ENCODE measurements around the gene ZNF132.

ZNF132 gene

DNA sequence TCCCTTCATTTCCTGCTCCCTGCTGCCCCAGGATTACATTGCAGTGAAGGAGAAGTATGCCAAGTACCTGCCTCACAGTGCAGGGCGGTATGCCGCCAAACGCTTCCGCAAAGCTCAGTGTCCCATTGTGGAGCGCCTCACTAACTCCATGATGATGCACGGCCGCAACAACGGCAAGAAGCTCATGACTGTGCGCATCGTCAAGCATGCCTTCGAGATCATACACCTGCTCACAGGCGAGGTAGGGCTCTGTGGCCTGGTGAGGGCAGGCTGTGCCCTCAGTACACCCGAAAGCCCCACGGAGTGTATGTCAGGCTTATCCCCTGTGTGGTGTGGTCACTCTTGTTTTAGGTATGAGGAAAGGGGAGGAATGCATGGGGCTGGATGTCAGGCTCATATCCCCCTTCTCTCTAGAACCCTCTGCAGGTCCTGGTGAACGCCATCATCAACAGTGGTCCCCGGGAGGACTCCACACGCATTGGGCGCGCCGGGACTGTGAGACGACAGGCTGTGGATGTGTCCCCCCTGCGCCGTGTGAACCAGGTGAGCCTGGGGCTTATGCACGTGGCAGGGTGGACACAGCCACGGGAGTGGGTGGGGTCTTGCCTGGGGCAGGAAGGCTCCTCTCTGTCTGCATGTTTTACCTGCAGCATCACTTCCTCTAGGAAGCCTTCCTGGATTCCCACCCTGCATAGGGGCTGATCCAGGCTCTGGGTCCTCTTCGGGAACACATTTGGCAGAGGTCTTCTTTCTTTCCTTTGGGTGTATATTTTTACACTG, 46.8 kb downstream of the ZNF132 start:
- TF ChIP-seq TAF1 (IDR thresholded peaks at IDR 0.05; ENCODE audit: borderline replicate concordance, insufficient read depth, low read length) = no peak
- no peak for TF ChIP-seq SIN3A (IDR thresholded peaks at IDR 0.05; ENCODE audit: borderline replicate concordance, insufficient read depth, low read length)
- no peak for TF ChIP-seq FOXP2 (optimal IDR thresholded peaks at IDR 0.05; ENCODE audit: borderline replicate concordance, extremely low read depth, extremely low read length, insufficient read depth)
- TF ChIP-seq, protein P1, sequence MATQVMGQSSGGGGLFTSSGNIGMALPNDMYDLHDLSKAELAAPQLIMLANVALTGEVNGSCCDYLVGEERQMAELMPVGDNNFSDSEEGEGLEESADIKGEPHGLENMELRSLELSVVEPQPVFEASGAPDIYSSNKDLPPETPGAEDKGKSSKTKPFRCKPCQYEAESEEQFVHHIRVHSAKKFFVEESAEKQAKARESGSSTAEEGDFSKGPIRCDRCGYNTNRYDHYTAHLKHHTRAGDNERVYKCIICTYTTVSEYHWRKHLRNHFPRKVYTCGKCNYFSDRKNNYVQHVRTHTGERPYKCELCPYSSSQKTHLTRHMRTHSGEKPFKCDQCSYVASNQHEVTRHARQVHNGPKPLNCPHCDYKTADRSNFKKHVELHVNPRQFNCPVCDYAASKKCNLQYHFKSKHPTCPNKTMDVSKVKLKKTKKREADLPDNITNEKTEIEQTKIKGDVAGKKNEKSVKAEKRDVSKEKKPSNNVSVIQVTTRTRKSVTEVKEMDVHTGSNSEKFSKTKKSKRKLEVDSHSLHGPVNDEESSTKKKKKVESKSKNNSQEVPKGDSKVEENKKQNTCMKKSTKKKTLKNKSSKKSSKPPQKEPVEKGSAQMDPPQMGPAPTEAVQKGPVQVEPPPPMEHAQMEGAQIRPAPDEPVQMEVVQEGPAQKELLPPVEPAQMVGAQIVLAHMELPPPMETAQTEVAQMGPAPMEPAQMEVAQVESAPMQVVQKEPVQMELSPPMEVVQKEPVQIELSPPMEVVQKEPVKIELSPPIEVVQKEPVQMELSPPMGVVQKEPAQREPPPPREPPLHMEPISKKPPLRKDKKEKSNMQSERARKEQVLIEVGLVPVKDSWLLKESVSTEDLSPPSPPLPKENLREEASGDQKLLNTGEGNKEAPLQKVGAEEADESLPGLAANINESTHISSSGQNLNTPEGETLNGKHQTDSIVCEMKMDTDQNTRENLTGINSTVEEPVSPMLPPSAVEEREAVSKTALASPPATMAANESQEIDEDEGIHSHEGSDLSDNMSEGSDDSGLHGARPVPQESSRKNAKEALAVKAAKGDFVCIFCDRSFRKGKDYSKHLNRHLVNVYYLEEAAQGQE (IDR thresholded peaks at IDR 0.05; ENCODE audit: insufficient read depth in 1 of 2, low read depth in 2 of 2, low read length in 2 of 2) = no peak
- TF ChIP-seq POLR2AphosphoS5 (IDR thresholded peaks at IDR 0.05; ENCODE audit: low read depth, low read length) = no peak; the same call in 1 of the 2 replicates

DNA sequence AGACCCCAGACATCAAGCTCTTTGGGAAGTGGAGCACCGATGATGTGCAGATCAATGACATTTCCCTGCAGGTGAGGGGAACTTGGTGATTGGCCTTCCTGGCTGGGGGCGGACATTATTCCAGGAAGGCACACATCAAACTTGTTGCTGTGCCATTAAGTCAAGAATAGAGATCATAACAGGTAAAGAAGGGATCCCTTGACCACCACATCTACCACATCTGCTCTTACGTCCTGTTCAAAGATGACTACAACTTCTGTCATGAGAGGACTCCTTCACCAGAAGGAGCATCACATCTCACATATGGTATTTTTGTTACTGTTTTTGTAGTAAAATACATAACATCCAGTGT, 51.8 kb downstream of the ZNF132 start:
- TF ChIP-seq, protein P1 (IDR thresholded peaks at IDR 0.05; ENCODE audit: insufficient read depth in 1 of 2, low read depth in 2 of 2, low read length in 2 of 2) = no peak
- TF ChIP-seq FOXP2 (optimal IDR thresholded peaks at IDR 0.05; ENCODE audit: borderline replicate concordance, extremely low read depth, extremely low read length, insufficient read depth) (no peak), SIN3A (IDR thresholded peaks at IDR 0.05; ENCODE audit: borderline replicate concordance, insufficient read depth, low read length) (no peak), POLR2AphosphoS5 (IDR thresholded peaks at IDR 0.05; ENCODE audit: low read depth, low read length) (no peak), TAF1 (IDR thresholded peaks at IDR 0.05; ENCODE audit: borderline replicate concordance, insufficient read depth, low read length) (no peak; the same call in 1 of the 2 replicates)

DNA sequence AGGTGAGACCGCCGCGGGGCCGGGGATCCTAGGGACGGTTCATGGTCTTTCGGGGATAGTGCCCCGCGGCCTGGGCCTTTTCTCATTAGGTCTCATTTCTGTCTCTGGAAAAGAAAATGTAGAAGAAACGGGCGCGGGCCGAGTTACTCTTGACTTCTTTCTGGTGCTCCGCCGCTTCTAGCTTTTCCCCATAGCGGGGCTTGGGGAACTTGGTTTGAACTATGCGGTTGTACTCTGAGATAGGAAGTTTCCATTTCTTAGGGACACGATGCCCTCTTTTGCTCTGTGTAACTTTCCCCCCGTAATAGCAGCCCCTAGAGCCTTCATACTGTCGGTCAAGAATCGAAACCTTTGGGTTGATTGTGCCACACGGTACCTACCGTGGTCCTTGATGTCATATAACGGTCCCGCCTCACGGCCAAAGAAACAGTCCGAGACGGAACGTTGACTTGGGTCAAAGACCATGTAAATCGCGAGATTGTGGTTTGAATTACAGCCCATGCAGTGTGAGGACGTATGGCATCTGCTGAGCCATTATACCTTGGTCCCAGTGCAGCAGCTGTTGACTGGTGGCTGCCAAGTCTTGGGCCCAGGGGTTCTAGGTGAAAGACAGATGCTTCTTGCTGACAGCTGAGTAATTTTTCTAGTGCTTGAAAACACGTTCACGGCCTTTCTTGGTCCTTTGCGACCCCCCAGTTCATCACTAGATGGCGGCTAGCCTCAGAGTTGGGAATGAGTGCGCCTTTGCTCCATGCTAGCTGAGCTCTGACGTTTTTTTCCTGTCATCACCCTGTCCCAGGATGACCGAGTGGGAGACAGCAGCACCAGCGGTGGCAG, 52.4 kb downstream of the ZNF132 start:
- no peak for TF ChIP-seq SIN3A (IDR thresholded peaks at IDR 0.05; ENCODE audit: borderline replicate concordance, insufficient read depth, low read length)
- TF ChIP-seq, protein P1 (IDR thresholded peaks at IDR 0.05; ENCODE audit: insufficient read depth in 1 of 2, low read depth in 2 of 2, low read length in 2 of 2) = no peak
- TF ChIP-seq TAF1 (IDR thresholded peaks at IDR 0.05; ENCODE audit: borderline replicate concordance, insufficient read depth, low read length) = no peak
- TF ChIP-seq POLR2AphosphoS5 (IDR thresholded peaks at IDR 0.05; ENCODE audit: low read depth, low read length) = no peak
- TF ChIP-seq FOXP2 (optimal IDR thresholded peaks at IDR 0.05; ENCODE audit: borderline replicate concordance, extremely low read depth, extremely low read length, insufficient read depth) = no peak

DNA sequence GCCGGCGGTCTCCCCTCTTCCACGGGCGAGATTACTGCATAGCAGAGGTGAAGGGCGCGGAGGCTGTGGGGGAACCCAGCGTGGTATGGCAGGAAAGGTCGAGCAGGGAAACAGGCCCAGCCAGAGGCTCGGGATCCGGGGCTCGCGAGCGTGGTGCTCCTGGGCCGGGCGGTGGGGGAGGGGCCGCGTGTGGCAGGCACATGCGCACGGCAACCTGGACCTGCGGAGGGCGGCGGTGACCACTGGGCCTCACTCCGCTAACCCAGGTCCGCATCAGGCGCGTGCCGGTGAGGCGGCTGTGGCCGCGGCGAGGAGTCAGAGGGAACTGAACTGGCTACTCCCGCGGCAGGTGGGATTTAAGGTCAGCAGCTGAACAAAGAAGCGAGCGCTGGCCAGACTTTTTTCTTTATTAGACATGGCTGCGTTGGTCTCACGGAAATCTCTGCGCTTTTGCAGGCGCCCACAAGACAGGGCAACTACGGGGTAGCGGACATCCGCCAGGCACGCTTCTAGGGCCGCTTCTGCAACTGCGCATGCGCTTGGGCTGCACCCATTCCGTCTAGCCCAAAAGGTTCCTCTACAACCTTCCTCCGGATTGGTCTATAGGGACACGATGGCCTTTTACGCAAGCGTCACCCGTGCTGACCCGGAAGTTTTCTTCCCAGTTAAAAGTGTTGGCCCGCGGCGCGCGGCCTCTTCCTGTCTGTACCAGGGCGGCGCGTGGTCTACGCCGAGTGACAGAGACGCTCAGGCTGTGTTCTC, 53.2 kb downstream of the ZNF132 start, which contains the start of gene RPS5:
Gene RPS5 (plus strand): TSS at position 694 of the 762 bp plus-strand sequence. CDS start 869 bp downstream, outside the sequence.
- peak; percentile 90 for TF ChIP-seq TAF1 (IDR thresholded peaks at IDR 0.05; ENCODE audit: borderline replicate concordance, insufficient read depth, low read length)
- peak; percentile 93; the same call in 1 of the 2 replicates for TF ChIP-seq SIN3A (IDR thresholded peaks at IDR 0.05; ENCODE audit: borderline replicate concordance, insufficient read depth, low read length)
- peak; percentile 32 for TF ChIP-seq FOXP2 (optimal IDR thresholded peaks at IDR 0.05; ENCODE audit: borderline replicate concordance, extremely low read depth, extremely low read length, insufficient read depth)
- TF ChIP-seq, protein P1 (IDR thresholded peaks at IDR 0.05; ENCODE audit: insufficient read depth in 1 of 2, low read depth in 2 of 2, low read length in 2 of 2) = no peak; a peak in 1 of 4 replicates
- peak; percentile 95 for TF ChIP-seq POLR2AphosphoS5 (IDR thresholded peaks at IDR 0.05; ENCODE audit: low read depth, low read length)

Measured in PFSK-1 (cell line).